ENCODE measurements around the gene ENDOD1.

DNA sequence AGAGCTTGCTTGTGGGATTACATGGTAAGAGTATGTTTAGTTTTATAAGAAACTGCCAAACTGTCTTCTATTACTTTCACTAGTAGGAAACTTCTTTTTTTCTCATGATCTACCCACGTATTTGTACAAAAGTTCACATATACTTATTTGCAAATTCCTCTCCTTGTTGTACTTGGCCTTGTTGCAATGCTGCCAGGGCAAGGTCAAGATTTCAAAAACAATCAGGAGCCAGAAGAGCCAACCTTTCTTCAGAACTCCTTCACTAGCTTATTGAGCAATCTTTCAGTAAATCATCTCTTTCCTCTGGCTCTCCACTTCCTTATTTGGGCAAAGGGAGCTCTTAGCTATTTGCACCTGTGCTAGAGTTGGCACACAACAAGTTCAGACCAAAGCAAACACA, 13.2 kb upstream of the ENDOD1 start:
- TF ChIP-seq EZH2 (IDR thresholded peaks at IDR 0.05; ENCODE audit: insufficient read depth, poor library complexity, severe bottlenecking) (no peak), EZH2phosphoT487 (IDR thresholded peaks at IDR 0.05; ENCODE audit: insufficient read depth, low read depth) (no peak)

Data from GM23248 (cell line).